Activated T-helper 2 cell treated with anti-CD3 and anti-CD28 coated beads, Interferon-gamma antibody, Interleukin-2, Interleukin-4, amounts not matched to agents 10 μg/mL and 5 μg/mL and 100 μg/mL, durations not matched to agents 14 hours and 24 hours and 36 hours (primary cell): Measurements from ENCODE around the gene MRPS14. TPM values are rescaled to one million over a fixed set of nuclear protein-coding genes. Genes with fewer than 3 reads are reported as not detected.

ENCODE experiments used
- DNase-seq: peaks from one replicate; pipeline ENCODE4 v3.0.0; 2021; ENCODE audit warnings: low spot score
- H3K27ac Mint-ChIP-seq: one replicate; pipeline ENCODE4 v1.8.0; 2021; ENCODE audit warnings: mixed read lengths
- H3K27me3 Mint-ChIP-seq: one replicate; pipeline ENCODE4 v1.8.0; 2021; ENCODE audit warnings: low read depth, mixed read lengths
- H3K36me3 Mint-ChIP-seq: one replicate; pipeline ENCODE4 v1.8.0; 2021; ENCODE audit warnings: low read depth, mixed read lengths
- H3K4me1 Mint-ChIP-seq: one replicate; pipeline ENCODE4 v1.8.0; 2021; ENCODE audit warnings: low read depth, mixed read lengths
- H3K4me3 Mint-ChIP-seq: one replicate; pipeline ENCODE4 v1.8.0; 2021; ENCODE audit warnings: low read depth, mild to moderate bottlenecking, moderate library complexity, mixed read lengths
- H3K9me3 Mint-ChIP-seq: one replicate; pipeline ENCODE4 v1.8.0; 2021; ENCODE audit warnings: mixed read lengths
- intact Hi-C: fragments of 100-400 bp; cut with micrococcal nuclease; formaldehyde crosslinking; loops from one replicate; pipeline ENCODE4 v1.15.1; 2023
- total RNA-seq: library from RNA; stranded (reverse); gene quantifications from 2 replicates; pipeline ENCODE4 v1.2.3, GENCODE V29; 2022

Gene MRPS14
- total RNA-seq, 1 donor from 2014 or later: 32.9 TPM

GRCh38 chr1:175009532-175009931 lies 13.7 kb downstream of the MRPS14 start:
- Mint-ChIP-seq H3K27ac (peak overlapping the region; percentile 10), H3K4me3 (no peak overlapping the region), H3K36me3 (peaks cover 79% of the 10 kb centered on the region), H3K27me3 (no peaks in the 10 kb centered on the region), H3K4me1 (peaks cover 14% of the 10 kb centered on the region), H3K9me3 (no peaks in the 10 kb centered on the region)
- DNase-seq: no peak
- intact Hi-C loops: no loop called here

GRCh38 chr1:175005085-175005783 lies 18.0 kb downstream of the MRPS14 start:
- H3K9me3 Mint-ChIP-seq: no peaks in the 10 kb centered on the region
- H3K4me3 Mint-ChIP-seq: no peak overlapping the region
- peaks cover 74% of the 10 kb centered on the region for H3K36me3 Mint-ChIP-seq
- H3K4me1 Mint-ChIP-seq: peaks cover 46% of the 10 kb centered on the region
- DNase-seq: no peak
- intact Hi-C loops: no loop called here
- H3K27ac Mint-ChIP-seq: peak overlapping the region; percentile 40
- H3K27me3 Mint-ChIP-seq: no peaks in the 10 kb centered on the region

- Mint-ChIP-seq H3K4me3 (peak overlapping the region; percentile 40), H3K36me3 (peaks cover 61% of the 10 kb centered on the region), H3K9me3 (no peaks in the 10 kb centered on the region), H3K27ac (peak overlapping the region; percentile 61), H3K27me3 (no peaks in the 10 kb centered on the region), H3K4me1 (peaks cover 46% of the 10 kb centered on the region)
- intact Hi-C loops: no loop called here
- no peak for DNase-seq
Observed at GRCh38 chr1:175003521-175003920, 19.7 kb downstream of the MRPS14 start.

DNA sequence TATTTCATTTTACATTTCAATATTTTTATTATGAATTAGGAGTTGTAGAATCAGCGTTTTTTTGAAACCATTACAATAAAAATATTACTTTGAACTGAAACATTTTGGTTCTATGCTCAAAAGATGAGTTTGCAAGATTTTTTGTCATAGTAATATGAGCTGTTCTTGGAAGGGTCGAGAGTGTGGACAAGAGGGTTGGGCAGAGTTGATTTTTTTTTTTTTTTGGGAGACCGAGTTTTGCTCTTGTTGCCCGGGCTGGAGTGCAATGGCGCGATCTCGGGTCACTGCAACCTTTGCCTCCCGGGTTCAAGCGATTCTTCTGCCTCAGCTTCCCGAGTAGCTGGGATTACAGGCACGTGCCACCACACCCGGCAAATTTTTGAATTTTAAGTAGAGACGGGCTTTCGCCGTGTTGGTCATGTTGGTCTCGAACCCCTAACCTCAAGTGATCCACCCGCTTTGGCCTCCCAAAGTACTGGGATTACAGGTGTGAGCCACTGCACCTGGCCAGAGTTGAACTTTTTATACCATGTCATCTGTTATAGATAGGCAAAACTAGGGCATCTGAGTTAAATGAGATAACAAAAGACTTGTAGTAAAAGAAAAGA lies 20.2 kb downstream of the MRPS14 start:
- Mint-ChIP-seq H3K36me3 (peaks cover 56% of the 10 kb centered on the region), H3K27ac (peak overlapping the region; percentile 61), H3K27me3 (no peaks in the 10 kb centered on the region), H3K9me3 (no peaks in the 10 kb centered on the region), H3K4me3 (peak overlapping the region; percentile 40), H3K4me1 (peaks cover 44% of the 10 kb centered on the region)
- no peak for DNase-seq
- intact Hi-C loops: no loop called here

DNA sequence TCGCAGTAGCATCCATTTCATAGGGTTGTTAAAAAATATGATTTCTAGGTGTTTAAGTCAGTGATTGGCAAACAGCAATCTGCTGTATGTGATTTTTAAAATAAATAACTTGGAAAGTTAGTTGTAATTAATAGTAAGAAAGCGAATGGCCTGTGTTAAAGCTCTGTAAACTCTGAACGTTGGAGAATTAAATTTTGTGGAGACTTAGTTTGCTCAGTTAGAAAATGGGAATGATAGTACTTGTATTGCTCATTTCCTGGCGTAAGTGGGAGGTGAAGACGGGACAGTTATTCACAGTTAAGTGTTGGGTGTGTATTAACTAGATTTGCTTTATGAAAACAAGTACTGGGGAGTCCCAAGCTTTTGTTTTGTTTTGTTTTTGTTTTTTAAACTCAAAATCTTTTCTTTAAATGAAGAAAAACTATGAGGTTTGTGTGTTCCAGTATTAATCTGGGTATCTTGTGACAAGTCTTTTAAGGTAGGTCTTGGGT lies 22.5 kb downstream of the MRPS14 start:
- Mint-ChIP-seq H3K27ac (peak overlapping the region; percentile 81), H3K4me3 (no peak overlapping the region), H3K36me3 (peaks cover 51% of the 10 kb centered on the region), H3K9me3 (no peaks in the 10 kb centered on the region), H3K4me1 (peaks cover 47% of the 10 kb centered on the region), H3K27me3 (no peaks in the 10 kb centered on the region)
- intact Hi-C loops: no loop called here
- no peak for DNase-seq

GRCh38 chr1:174999936-175000696 lies 23.1 kb downstream of the MRPS14 start, which contains the start of gene CACYBP:
Gene CACYBP (plus strand): TSS chr1:174999947. CDS start chr1:175000181, 234 bp downstream.
- H3K4me3 Mint-ChIP-seq: no peak within 1 kb of the TSS
- intact Hi-C loops: loop anchor here (1.0 to 10.0 kb wide), 7 partner anchors 23 to 1523 kb away; partner anchors contain the start of genes GAS5, MRPS14, PRDX6 and RABGAP1L
- H3K27me3 Mint-ChIP-seq: no peaks in the 10 kb centered on the region
- no peaks in the 10 kb centered on the region for H3K9me3 Mint-ChIP-seq
- peak within 1 kb of the TSS; percentile 81 for H3K27ac Mint-ChIP-seq
- DNase-seq: no peak
- H3K36me3 Mint-ChIP-seq: peaks cover 44% of the 10 kb centered on the region
- peaks cover 41% of the 10 kb centered on the region for H3K4me1 Mint-ChIP-seq

DNA sequence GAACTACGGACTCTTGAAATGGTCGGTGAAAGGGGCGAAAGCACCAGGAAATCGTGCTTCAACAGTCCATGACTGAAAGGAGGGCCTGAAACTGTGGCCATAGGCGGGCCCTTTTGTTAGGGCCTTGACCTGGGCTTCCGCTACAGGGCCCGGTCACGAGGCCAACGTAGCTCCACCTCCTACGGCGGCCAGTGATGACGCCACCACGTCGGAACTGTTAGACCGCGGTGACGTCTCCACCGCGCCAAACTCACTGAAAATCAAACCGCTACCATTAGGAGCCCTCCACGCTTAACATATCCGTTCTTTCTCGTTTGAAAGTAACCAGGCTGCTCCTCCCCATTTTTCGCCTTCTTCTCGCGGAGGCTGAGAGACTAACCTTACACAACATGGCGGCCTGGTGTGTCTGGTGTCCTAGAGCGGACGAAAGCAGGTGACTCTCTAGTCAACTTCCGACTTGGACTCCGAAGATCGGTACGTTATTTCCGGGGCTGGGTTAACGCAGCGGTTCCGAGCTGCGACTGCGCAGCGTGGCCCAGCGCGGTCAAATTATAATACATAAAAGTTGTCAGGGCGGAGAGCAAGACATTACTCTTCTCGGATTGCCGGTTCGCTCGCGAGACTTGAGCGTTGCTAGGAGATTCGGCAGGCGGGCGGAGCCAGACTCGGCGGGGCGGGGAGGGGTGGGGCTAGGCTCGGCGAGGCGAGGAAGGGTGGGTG lies 23.8 kb downstream of the MRPS14 start:
- Mint-ChIP-seq H3K9me3 (no peaks in the 10 kb centered on the region), H3K4me3 (no peak overlapping the region), H3K36me3 (peaks cover 40% of the 10 kb centered on the region), H3K4me1 (peaks cover 38% of the 10 kb centered on the region), H3K27me3 (no peaks in the 10 kb centered on the region), H3K27ac (no peak overlapping the region)
- peak; percentile 96 for DNase-seq
- intact Hi-C loops: loop anchor here (1.0 to 10.0 kb wide), 7 partner anchors 24 to 1523 kb away; partner anchors contain the start of genes GAS5, MRPS14, PRDX6 and RABGAP1L

- DNase-seq: peak; percentile 43
- no peak overlapping the region for H3K4me3 Mint-ChIP-seq
- peaks cover 37% of the 10 kb centered on the region for H3K36me3 Mint-ChIP-seq
- intact Hi-C loops: loop anchor here (1.0 to 10.0 kb wide), 8 partner anchors 25 to 1522 kb away; partner anchors contain the start of genes GAS5, MRPS14, PRDX6 and RABGAP1L
- no peaks in the 10 kb centered on the region for H3K27me3 Mint-ChIP-seq
- peaks cover 31% of the 10 kb centered on the region for H3K4me1 Mint-ChIP-seq
- H3K27ac Mint-ChIP-seq: no peak overlapping the region
- H3K9me3 Mint-ChIP-seq: no peaks in the 10 kb centered on the region
Observed at GRCh38 chr1:174998569-174999215, 24.5 kb downstream of the MRPS14 start.

DNA sequence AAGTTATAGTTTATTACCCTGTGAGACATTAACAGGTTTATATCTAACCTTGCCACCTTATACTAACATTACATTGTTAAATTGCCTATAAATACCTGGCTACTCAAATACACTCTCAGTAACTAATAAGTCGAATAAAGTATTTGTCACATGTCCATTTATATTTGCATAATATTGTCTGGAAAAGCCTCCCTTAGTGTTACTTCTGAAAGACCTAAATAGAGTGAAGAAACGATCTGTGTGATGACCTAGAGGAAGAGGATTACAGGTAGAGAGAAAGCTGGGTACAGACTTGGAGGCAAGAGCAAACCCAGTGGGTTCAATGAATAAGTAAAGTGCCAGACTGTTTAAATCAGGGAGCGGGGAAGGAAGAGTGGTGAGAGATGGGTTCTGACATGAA lies 26.2 kb downstream of the MRPS14 start:
- Mint-ChIP-seq H3K9me3 (no peaks in the 10 kb centered on the region), H3K36me3 (peaks cover 29% of the 10 kb centered on the region), H3K4me1 (peaks cover 19% of the 10 kb centered on the region), H3K27me3 (no peaks in the 10 kb centered on the region), H3K4me3 (no peak overlapping the region), H3K27ac (no peak overlapping the region)
- intact Hi-C loops: loop anchor here (10.0 kb wide), 1 partner anchor 1132 kb away; the partner anchor contains the start of genes GAS5 and ZBTB37
- DNase-seq: no peak

GRCh38 chr1:174996476-174996875 lies 26.7 kb downstream of the MRPS14 start:
- no peak for DNase-seq
- Mint-ChIP-seq H3K27ac (no peak overlapping the region), H3K36me3 (peaks cover 24% of the 10 kb centered on the region), H3K4me1 (peaks cover 15% of the 10 kb centered on the region), H3K27me3 (no peaks in the 10 kb centered on the region), H3K4me3 (no peak overlapping the region), H3K9me3 (no peaks in the 10 kb centered on the region)
- intact Hi-C loops: loop anchor here (10.0 kb wide), 1 partner anchor 1132 kb away; the partner anchor contains the start of genes GAS5 and ZBTB37

DNA sequence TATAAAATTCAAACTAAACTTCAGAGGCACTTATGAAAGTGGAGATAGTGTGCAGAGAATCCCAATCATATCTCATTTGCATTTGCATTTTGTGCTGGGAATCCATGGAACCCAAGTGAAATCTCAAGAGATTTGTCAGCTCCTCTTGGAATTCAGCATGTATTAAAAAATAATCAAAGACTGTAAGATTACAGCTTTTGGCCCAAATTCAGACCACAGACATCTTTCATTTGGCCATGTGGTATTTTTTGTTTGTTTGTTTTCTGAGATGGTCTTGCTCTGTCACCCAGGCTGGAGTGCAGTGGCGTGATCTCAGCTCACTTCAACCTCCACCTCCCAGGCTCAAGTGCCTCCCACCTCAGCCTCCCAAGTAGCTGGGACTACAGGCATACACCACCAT lies 27.3 kb downstream of the MRPS14 start:
- Mint-ChIP-seq H3K36me3 (peaks cover 18% of the 10 kb centered on the region), H3K9me3 (no peaks in the 10 kb centered on the region), H3K27ac (no peak overlapping the region), H3K4me1 (peaks cover 12% of the 10 kb centered on the region), H3K27me3 (no peaks in the 10 kb centered on the region), H3K4me3 (no peak overlapping the region)
- no peak for DNase-seq
- intact Hi-C loops: loop anchor here (10.0 kb wide), 1 partner anchor 1131 kb away; the partner anchor contains the start of genes GAS5 and ZBTB37
